HG03196 (cell line): ENCODE measurements around the gene PNPLA7.
"Not testable (repeated sequence)": the region's sequence is repeated elsewhere in the genome, so short reads cannot be mapped to it uniquely, and the experiment has no call there.

Experiments used
- ATAC-seq: cut with Tn5 transposase; IDR thresholded peaks from one replicate; pipeline ENCODE4 v1.9.1; 2021; ENCODE audit not compliant: unreplicated experiment

PNPLA7 gene

GRCh38 chr9:137550231-137550621, at the start of gene PNPLA7:
Gene PNPLA7, minus strand, starts transcription at chr9:137550402. Its CDS starts 205 bp downstream, at chr9:137550197.
- ATAC-seq, result no peak

GRCh38 chr9:137598943-137599342, 48.7 kb upstream of the PNPLA7 start:
- no peak for ATAC-seq

- ATAC-seq, result not testable (repeated sequence)
Observed at GRCh38 chr9:137596577-137596976, 46.4 kb upstream of the PNPLA7 start.

GRCh38 chr9:137593176-137593575, 43.0 kb upstream of the PNPLA7 start:
- no peak for ATAC-seq

- ATAC-seq, result no peak
Observed at GRCh38 chr9:137592767-137593166, 42.6 kb upstream of the PNPLA7 start.

- peak; percentile 76 for ATAC-seq
Observed at GRCh38 chr9:137590469-137591383, 40.5 kb upstream of the PNPLA7 start, which contains the start of gene ZMYND19. Gene ZMYND19, minus strand, starts transcription at chr9:137590512. Its CDS starts 249 bp downstream, at chr9:137590263.

- no peak for ATAC-seq
Observed at GRCh38 chr9:137590123-137590468, 39.9 kb upstream of the PNPLA7 start.

- ATAC-seq, result peak; percentile 22
Observed at GRCh38 chr9:137589441-137590122, 39.4 kb upstream of the PNPLA7 start.

- no peak for ATAC-seq
Observed at GRCh38 chr9:137588891-137589290, 38.7 kb upstream of the PNPLA7 start.

- no peak for ATAC-seq
Observed at GRCh38 chr9:137588311-137588710, 38.1 kb upstream of the PNPLA7 start.

- no peak for ATAC-seq
Observed at GRCh38 chr9:137586854-137587253, 36.7 kb upstream of the PNPLA7 start.

GRCh38 chr9:137583957-137584356, 33.8 kb upstream of the PNPLA7 start:
- no peak for ATAC-seq

- no peak for ATAC-seq
Observed at GRCh38 chr9:137583347-137583746, 33.1 kb upstream of the PNPLA7 start.

- no peak for ATAC-seq
Observed at GRCh38 chr9:137582286-137582860, 32.2 kb upstream of the PNPLA7 start.

- no peak for ATAC-seq
Observed at GRCh38 chr9:137581361-137582285, 31.4 kb upstream of the PNPLA7 start.

GRCh38 chr9:137580954-137581322, 30.7 kb upstream of the PNPLA7 start:
- ATAC-seq, result no peak

GRCh38 chr9:137580209-137580953, 30.2 kb upstream of the PNPLA7 start:
- no peak for ATAC-seq

GRCh38 chr9:137579259-137579604, 29.0 kb upstream of the PNPLA7 start:
- no peak for ATAC-seq

GRCh38 chr9:137578518-137579258, 28.5 kb upstream of the PNPLA7 start, which contains the start of gene DPH7:
Gene DPH7, minus strand, starts transcription at chr9:137578925. Its CDS starts 148 bp downstream, at chr9:137578777.
- ATAC-seq, result peak; percentile 83
